ENCODE data around the gene DDX60.
"Not testable (repeated sequence)": the region's sequence is repeated elsewhere in the genome, so short reads cannot be mapped to it uniquely, and the experiment has no call there.

Gene DDX60

DNA sequence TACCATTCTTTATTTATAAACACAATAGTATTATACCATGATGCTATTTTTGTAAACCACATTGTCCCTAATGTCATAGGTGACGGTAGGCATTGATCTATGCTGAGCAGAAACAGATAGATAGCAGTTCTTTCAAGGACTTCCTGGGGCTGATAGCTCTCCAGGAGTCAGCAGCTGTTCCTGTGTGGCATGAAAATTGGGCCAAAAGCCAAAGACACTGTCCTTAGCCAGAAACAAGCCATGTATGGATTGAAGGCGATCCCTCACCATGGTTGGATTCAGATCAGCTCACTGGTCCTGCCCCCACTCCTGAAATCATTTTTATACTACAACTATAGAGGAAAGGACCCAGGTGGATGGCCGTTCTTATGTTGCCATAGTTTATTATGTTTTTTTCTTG, 53.6 kb downstream of the DDX60 start:
- H3K4me3 ChIP-seq (ENCODE audit: low read length), result no peak overlapping the region
- no peak for TF ChIP-seq ZNF274 (IDR thresholded peaks at IDR 0.05; ENCODE audit: low read depth, low read length)

- H3K4me3 ChIP-seq (ENCODE audit: low read length), result no peak overlapping the region
- no peak for TF ChIP-seq ZNF274 (IDR thresholded peaks at IDR 0.05; ENCODE audit: low read depth, low read length)
Observed at GRCh38 chr4:168263039-168263438, 55.5 kb downstream of the DDX60 start.

- no peak for TF ChIP-seq ZNF274 (IDR thresholded peaks at IDR 0.05; ENCODE audit: low read depth, low read length)
Observed at GRCh38 chr4:168259096-168259495, 59.5 kb downstream of the DDX60 start.

GRCh38 chr4:168257768-168258167, 60.8 kb downstream of the DDX60 start:
- no peak for TF ChIP-seq ZNF274 (IDR thresholded peaks at IDR 0.05; ENCODE audit: low read depth, low read length)

More at GRCh38 chr4:168259096-168259495, 59.5 kb downstream of the DDX60 start:
- no peak overlapping the region for H3K4me3 ChIP-seq (ENCODE audit: low read length)

GRCh38 chr4:168248176-168248710, 70.3 kb downstream of the DDX60 start:
- no peak overlapping the region for H3K4me3 ChIP-seq (ENCODE audit: low read length)
- no peak for TF ChIP-seq ZNF274 (IDR thresholded peaks at IDR 0.05; ENCODE audit: low read depth, low read length)

More at GRCh38 chr4:168257768-168258167, 60.8 kb downstream of the DDX60 start:
- H3K4me3 ChIP-seq (ENCODE audit: low read length), result no peak overlapping the region

GRCh38 chr4:168247603-168248002, 70.9 kb downstream of the DDX60 start:
- no peak for TF ChIP-seq ZNF274 (IDR thresholded peaks at IDR 0.05; ENCODE audit: low read depth, low read length)
- no peak overlapping the region for H3K4me3 ChIP-seq (ENCODE audit: low read length)

DNA sequence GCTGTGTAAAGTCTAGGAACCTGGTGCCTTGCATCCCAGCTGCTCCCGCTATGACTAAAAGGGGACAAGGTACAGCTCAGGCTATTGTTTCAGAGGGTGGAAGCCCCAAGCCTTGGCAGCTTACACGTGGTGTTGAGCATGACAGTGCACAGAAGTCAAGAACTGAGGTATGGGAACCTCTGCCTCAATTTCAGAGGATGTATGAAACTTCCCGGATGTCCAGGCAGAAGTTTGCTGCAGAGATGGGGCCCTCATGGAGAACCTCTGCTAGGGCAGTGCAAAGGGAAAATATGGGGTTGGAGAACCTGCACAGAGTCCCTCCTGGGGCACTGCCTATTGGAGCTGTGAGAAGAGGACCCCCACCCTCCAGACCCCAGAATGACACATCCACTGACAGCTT, 76.6 kb downstream of the DDX60 start:
- TF ChIP-seq ZNF274 (IDR thresholded peaks at IDR 0.05; ENCODE audit: low read depth, low read length), result no peak
- no peak overlapping the region for H3K4me3 ChIP-seq (ENCODE audit: low read length)

DNA sequence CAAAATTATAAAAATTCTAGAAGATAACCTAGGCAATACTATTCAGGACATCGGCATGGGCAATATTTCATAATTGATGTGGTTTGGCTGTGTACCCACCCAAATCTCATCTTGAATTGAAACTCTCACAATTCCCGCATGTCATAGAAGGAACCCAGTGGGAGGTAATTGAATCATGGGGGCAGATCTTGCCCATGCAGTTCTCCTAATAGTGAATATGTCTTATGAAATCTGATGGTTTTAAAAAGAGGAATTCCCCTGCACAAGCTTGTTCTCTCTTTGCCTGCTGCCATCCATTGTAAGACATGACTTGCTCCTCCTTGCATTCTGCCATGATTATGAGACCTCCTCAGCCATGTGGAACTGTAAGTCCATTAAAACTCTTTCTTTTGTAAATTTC, 77.7 kb downstream of the DDX60 start:
- TF ChIP-seq ZNF274 (IDR thresholded peaks at IDR 0.05; ENCODE audit: low read depth, low read length), result no peak
- no peak overlapping the region for H3K4me3 ChIP-seq (ENCODE audit: low read length)

DNA sequence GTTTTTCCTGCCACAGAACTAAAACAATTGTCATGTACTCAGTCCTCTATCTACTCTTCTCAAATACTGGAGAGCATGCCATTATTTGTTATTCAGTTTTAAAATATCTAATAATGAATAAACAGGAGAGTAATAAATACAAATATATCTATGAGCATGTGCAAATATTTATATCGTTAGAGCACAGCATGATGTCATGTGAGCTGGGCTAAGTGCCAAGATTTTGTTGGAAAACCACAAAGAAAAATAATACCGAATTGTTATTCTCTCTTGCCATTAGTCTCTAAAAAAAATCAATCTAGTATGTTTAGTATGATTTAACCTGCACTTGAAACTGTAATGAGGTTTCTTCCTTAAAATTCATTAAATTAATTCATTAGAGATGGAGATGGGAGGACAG, 97.3 kb downstream of the DDX60 start:
- H3K4me3 ChIP-seq (ENCODE audit: low read length), result no peak overlapping the region
- TF ChIP-seq ZNF274 (IDR thresholded peaks at IDR 0.05; ENCODE audit: low read depth, low read length), result no peak

DNA sequence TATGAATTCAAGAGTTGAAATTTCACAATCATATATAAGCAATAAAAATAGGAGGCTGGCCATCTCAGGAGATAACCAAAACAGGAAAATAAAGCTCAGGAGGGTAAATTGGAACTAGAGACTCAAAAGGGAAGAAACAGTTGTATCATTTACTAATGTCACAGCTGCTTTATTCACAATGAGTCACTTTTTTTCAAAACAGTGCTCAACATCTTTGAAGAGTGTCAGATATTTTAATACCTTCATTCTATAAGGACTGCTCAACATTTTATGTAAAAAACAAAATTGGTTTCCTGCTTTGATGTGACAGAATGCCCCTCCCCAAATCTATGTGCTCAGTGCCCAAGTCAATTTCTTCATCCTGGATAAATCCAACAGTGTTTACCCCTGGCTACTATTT, 97.7 kb downstream of the DDX60 start:
- TF ChIP-seq ZNF274 (IDR thresholded peaks at IDR 0.05; ENCODE audit: low read depth, low read length), result no peak
- H3K4me3 ChIP-seq (ENCODE audit: low read length), result no peak overlapping the region

DNA sequence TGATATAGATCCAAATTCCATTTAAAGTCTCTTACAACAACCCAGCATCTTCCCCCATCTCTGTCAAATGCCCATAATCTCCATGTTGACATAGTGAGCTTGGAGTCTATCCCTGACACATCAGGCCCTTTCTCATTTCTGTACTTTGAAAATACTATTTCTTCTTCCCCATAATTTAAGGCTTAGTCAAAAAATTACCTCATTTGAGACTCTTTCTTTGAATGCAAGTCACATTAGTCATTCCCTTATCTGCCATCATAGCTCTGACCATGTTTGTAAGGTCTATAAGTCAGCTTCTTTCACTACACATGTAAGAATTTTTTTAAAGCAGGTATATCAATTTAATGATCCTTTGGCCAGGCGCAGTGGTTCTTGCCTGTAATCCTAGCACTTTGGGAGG, 99.9 kb downstream of the DDX60 start:
- H3K4me3 ChIP-seq (ENCODE audit: low read length), result no peak overlapping the region
- TF ChIP-seq ZNF274 (IDR thresholded peaks at IDR 0.05; ENCODE audit: low read depth, low read length), result no peak

DNA sequence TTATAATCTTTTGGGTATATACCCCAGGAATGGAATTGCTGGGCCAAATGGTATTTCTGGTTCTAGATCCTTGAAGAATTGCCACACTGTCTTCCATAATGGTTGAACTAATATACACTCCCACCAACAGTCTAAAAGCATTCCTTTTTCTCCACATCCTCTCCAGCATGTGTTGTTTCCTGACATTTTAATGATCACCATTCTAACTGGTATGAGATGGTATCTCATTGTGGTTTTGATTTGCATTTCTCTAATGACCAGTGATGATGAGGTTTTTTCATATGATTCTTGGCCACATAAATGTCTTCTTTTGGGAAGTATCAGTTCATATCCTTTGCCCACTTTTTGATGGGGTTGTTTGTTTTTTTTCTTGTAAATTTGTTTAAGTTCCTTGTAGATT, 105.0 kb downstream of the DDX60 start:
- not testable (repeated sequence) for H3K4me3 ChIP-seq (ENCODE audit: low read length)

DNA sequence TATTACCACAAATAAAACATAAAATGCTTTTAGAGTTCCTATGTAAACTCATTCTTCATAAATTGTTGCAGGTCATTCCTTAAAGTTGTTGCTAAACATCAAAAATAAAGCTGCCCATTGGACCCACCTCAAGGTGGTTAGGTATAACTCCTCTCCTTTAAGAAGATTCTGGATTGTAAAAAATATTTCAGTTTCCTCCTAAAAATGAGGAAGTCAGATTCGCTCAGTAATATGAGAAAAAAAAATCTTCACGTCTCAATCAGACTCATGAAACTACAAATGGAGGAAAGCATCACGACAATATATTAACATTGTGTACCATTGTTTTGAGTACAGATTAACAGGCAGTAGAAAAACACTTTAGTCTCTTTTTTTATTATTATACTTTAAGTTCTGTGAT, 105.9 kb downstream of the DDX60 start:
- TF ChIP-seq ZNF274 (IDR thresholded peaks at IDR 0.05; ENCODE audit: low read depth, low read length), result no peak
- no peak overlapping the region for H3K4me3 ChIP-seq (ENCODE audit: low read length)

GRCh38 chr4:168208957-168209614, 109.5 kb downstream of the DDX60 start:
- no peak for TF ChIP-seq ZNF274 (IDR thresholded peaks at IDR 0.05; ENCODE audit: low read depth, low read length)
- no peak overlapping the region for H3K4me3 ChIP-seq (ENCODE audit: low read length)

- TF ChIP-seq ZNF274 (IDR thresholded peaks at IDR 0.05; ENCODE audit: low read depth, low read length), result no peak
- no peak overlapping the region for H3K4me3 ChIP-seq (ENCODE audit: low read length)
Observed at GRCh38 chr4:168203233-168203911, 115.2 kb downstream of the DDX60 start.

Measured in GM08714 (cell line).